HG03457 (cell line): ENCODE results near the gene FOXL2NB.
"Not testable (repeated sequence)": the region's sequence is repeated elsewhere in the genome, so short reads cannot be mapped to it uniquely, and the experiment has no call there.

Experiments used
- ATAC-seq: cut with Tn5 transposase; IDR thresholded peaks from one replicate; pipeline ENCODE4 v1.9.1; 2021; ENCODE audit warnings: moderate number of reproducible peaks; ENCODE audit not compliant: unreplicated experiment

The FOXL2NB gene

DNA sequence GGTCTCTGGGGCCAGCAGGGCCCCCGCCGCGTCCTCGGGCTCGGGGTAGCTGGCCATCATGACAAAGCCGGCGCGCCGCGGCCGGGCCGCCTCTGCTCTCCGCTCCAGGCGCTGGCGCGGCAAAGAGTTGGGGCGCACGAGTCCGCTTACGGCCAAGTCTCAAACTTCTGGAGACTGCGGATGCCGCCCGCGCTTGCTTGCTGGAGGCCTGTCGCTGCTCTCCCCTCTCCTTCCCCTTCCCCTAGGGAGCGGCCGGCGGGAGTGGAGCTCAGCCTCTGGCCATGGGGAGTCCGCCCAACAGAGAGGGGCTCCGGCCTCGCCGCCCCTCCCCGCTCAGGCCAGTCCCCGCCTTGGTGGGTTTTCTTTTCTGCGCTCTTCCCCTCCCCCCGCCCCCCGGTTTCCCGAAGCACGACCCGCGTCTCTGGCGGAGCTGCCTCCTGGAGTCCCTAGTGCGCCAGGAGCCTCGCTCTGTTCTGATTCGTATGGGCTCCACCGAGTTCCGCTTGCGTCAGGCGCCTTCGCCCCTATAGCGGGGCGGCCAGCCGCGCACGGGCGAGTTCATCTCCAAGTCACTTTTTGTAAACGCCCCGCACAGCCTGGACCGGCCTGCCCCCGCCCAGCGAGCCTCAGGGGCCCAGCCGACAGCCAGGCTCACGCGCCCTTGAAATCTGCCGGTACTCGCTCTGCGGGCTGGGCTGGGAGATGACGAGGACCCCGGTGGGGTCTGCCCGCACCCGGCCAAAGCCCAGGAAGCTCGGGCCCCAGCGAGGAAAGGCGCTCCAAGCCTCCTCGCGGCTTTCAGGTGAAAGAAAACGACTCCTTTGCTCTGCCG lies at the start of gene FOXL2NB, which contains the start of gene FOXL2:
FOXL2NB (plus strand) TSS at position 555 of the 832 bp plus-strand sequence; CDS start at position 703, 148 bp downstream.
FOXL2 (minus strand) TSS at position 475 of the 832 bp plus-strand sequence; CDS start at position 60, 415 bp downstream.
- ATAC-seq = no peak

DNA sequence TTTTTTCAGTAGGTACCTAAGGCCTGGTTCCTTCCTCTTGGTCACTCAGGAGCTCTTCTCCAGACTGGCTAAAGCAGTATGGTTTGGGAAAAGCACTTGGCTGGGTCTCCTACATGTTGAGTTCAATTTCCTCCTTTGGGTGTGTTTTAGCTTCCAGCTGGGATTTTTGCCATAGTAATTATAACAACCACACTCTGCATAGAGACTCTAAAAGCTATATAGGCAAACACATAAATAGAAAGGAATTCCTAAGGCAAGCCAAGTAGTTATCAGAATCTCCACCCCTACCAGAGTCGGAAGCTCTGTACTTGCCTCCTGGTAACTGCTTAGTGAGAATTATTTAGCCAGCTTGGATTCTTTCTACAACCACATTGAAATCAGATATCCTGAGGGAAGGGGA lies 48.7 kb upstream of the FOXL2NB start:
- no peak for ATAC-seq

GRCh38 chr3:138898708-138899107 lies 48.3 kb upstream of the FOXL2NB start:
- ATAC-seq = no peak

GRCh38 chr3:138899351-138899991 lies 47.5 kb upstream of the FOXL2NB start:
- ATAC-seq = no peak

DNA sequence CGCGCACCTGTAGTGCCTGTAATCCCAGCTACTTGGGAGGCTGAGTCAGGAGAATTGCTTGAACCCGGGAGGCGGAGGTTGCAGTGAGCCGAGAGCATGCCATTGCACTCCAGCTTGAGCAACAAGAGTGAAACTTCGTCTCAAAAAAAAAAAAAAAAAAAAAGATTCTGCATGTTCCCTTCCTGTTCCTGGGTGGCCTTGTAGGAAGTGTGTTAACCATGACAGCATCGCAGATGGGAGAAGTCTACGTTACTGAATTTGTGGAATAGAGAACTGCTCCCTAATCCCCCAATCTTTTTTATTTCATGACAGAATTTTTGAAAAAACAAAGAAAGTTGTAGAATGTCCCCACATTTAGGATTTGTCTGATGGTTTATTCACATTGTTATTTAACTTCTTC lies 45.5 kb upstream of the FOXL2NB start:
- no peak for ATAC-seq

GRCh38 chr3:138902171-138902570 lies 44.8 kb upstream of the FOXL2NB start:
- no peak for ATAC-seq

- ATAC-seq = no peak
These were observed 39.5 kb upstream of the FOXL2NB start for GRCh38 chr3:138907539-138907938.

DNA sequence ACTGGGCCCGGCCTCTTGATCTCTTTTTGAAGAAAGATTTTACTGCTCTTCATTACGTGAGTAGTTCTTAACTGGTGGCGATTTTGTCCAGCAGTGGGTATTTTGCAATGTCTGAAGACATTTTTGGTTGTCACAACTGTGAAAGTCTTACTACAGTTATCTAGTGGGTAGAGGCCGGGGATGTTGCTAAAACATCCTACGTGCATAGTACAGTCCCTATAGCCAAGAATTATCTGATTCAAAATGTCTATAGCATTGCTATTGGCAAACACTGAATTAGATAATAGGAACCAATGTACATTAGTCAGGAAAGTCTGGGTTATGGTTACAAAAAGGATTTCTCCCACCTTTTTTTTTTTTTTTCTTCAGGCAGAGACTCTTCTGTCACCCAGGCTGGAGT lies 38.2 kb upstream of the FOXL2NB start:
- ATAC-seq = no peak

- ATAC-seq = no peak
These were observed 37.1 kb upstream of the FOXL2NB start for GRCh38 chr3:138909904-138910303.

DNA sequence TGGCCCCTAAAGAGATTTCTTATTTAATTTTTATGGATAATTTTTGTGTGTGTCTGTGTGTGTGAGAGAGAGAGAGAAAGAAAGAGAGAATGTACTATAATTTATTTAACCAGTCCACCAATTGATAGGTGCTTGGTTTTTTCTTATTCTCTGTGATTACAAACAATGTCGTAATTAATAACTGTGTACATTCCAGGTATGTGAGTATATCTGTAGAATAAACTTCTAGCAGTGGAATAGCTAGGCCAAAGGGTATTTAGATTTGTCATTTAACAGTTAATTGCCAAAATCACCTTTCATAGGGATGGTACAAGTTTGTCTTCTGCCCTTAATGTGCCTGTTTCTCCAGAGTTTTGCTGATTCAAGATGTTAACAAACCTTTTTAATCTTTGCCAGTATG lies 35.4 kb upstream of the FOXL2NB start:
- ATAC-seq = no peak

GRCh38 chr3:138912237-138912636 lies 34.8 kb upstream of the FOXL2NB start:
- no peak for ATAC-seq

- no peak for ATAC-seq
These were observed 33.3 kb upstream of the FOXL2NB start for GRCh38 chr3:138913766-138914165.

GRCh38 chr3:138914870-138915502 lies 32.0 kb upstream of the FOXL2NB start:
- ATAC-seq = peak; percentile 14

- ATAC-seq = peak; percentile 66
These were observed 31.2 kb upstream of the FOXL2NB start for GRCh38 chr3:138915503-138916498.

- no peak for ATAC-seq
These were observed 30.2 kb upstream of the FOXL2NB start for GRCh38 chr3:138916824-138917223.

DNA sequence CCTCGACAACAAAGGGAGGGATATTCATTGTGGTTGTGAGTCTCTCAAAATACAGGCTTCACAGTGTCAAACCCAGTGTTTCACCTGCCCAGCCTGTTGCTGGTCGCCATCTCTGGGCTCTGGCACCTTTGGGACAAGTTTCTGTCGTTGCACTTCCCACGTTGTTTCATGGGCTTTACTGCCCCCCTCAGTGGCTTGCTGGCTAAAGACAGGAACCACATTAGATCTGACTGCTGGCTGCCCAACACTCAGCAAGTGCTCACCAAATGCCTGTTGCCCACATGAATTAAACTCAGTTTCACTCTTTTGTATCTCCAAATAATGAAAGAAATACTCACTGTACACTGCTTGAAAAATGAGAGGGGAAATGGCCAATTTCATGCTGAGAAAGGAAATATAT lies 27.7 kb upstream of the FOXL2NB start:
- no peak for ATAC-seq

GRCh38 chr3:138921316-138922292 lies 25.4 kb upstream of the FOXL2NB start:
- no peak for ATAC-seq

DNA sequence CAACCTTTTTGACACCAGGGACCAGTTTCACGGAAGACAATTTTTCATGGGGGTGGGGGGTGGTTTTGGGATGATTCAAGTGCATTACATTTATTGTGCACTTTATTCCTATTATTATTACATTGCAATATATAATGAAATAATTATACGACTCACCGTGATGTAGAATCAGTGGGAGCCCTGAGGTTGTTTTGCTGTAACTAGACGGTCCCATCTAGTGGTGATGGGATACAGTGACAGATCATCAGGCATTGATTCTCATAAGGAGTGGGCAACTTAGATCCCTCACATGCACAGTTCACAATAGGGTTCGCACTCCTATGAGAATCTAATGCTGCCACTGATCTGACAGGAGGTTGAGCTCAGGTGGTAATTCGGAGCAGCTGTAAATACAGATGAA lies 24.6 kb upstream of the FOXL2NB start:
- ATAC-seq = not testable (repeated sequence)

GRCh38 chr3:138923531-138923994 lies 23.5 kb upstream of the FOXL2NB start:
- ATAC-seq = peak; percentile 62
